Thyroid gland (tissue), 4 donors: ENCODE results near the gene VCPKMT.

Experiments
- POLR2A ChIP-seq, 2 donors: fragments of 450-650 bp; IDR thresholded peaks; one replicate each; pipeline ENCODE4 v1.6.1; 2017; ENCODE audit warnings: antibody characterized with exemption in 2 of 2, mild to moderate bottlenecking in 2 of 2, moderate library complexity in 1 of 2
- TF ChIP-seq, protein P1 (sequence below), 6 experiments: fragments of 200-600 bp in 3 of 6; fragments of 450-650 bp in 3 of 6; sonication (generic) in 3 of 6; IDR thresholded peaks; one replicate each; pipeline ENCODE4 v1.5.1; 2016 to 2019; ENCODE audit warnings: antibody characterized with exemption in 6 of 6, mild to moderate bottlenecking in 2 of 6, inconsistent platforms in 1 of 6, moderate library complexity in 1 of 6

DNA sequence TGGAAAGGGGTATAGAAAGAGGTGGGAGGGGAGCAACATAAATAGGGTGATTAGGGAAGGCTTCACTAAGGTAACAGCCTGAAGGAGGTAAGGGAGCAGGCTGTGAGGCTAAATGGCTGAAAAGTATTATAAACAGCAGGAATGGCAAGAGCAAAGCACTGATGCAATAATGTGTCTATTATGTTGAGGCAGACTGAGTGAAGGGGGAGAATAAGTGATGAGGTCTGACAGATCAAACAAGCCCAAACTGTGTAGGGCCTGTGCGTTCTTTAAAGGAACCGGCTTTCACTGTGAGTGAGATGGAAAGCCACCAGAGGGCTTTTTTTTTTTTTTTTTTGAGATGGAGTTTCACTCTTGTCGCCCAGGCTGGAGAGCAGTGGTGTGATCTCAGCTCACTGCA, 6.7 kb upstream of the VCPKMT start:
- no peak for TF ChIP-seq POLR2A (IDR thresholded peaks at IDR 0.05)
- TF ChIP-seq, protein P1, sequence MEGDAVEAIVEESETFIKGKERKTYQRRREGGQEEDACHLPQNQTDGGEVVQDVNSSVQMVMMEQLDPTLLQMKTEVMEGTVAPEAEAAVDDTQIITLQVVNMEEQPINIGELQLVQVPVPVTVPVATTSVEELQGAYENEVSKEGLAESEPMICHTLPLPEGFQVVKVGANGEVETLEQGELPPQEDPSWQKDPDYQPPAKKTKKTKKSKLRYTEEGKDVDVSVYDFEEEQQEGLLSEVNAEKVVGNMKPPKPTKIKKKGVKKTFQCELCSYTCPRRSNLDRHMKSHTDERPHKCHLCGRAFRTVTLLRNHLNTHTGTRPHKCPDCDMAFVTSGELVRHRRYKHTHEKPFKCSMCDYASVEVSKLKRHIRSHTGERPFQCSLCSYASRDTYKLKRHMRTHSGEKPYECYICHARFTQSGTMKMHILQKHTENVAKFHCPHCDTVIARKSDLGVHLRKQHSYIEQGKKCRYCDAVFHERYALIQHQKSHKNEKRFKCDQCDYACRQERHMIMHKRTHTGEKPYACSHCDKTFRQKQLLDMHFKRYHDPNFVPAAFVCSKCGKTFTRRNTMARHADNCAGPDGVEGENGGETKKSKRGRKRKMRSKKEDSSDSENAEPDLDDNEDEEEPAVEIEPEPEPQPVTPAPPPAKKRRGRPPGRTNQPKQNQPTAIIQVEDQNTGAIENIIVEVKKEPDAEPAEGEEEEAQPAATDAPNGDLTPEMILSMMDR (IDR thresholded peaks at IDR 0.05) = no peak
